Left lung (tissue), 10 donors: ENCODE results near the gene CBY1. TPM values are rescaled to one million over a fixed set of nuclear protein-coding genes. Genes with fewer than 3 reads are reported as not detected.
"Not testable (repeated sequence)": the region's sequence is repeated elsewhere in the genome, so short reads cannot be mapped to it uniquely, and the experiment has no call there.

ENCODE experiments used
- ATAC-seq: fragments of 200-7000 bp; cut with Tn5 transposase; one replicate; pipeline ENCODE4 v1.9.1; 2020; ENCODE audit warnings: moderate library complexity
- DNase-seq, 4 donors: peaks; one replicate each; pipeline ENCODE4 v3.0.0-alpha.2; 2013 to 2020
- H3K27ac ChIP-seq, 2 donors: fragments of 200-600 bp; sonication (generic) in 1 of 2; one replicate each; pipeline versions ENCODE4 v1.5.0 to v1.8.0; 2020 to 2021
- H3K27me3 ChIP-seq, 2 donors: fragments of 200-600 bp; sonication (generic) in 1 of 2; one replicate each; pipeline versions ENCODE4 v1.5.0 to v1.8.0; 2020 to 2021
- H3K36me3 ChIP-seq, 2 donors: fragments of 200-600 bp; sonication (generic) in 1 of 2; one replicate each; pipeline versions ENCODE4 v1.5.0 to v1.8.0; 2020 to 2021
- H3K4me1 ChIP-seq, 2 donors: fragments of 200-600 bp; one replicate each; pipeline ENCODE4 v1.8.0; 2021
- H3K4me3 ChIP-seq, 2 donors: fragments of 200-600 bp; sonication (generic) in 1 of 2; one replicate each; pipeline versions ENCODE4 v1.5.0 to v1.8.0; 2020 to 2021; ENCODE audit warnings: mild to moderate bottlenecking in 1 of 2
- H3K9me3 ChIP-seq, 2 donors: fragments of 200-600 bp; sonication (generic) in 1 of 2; one replicate each; pipeline versions ENCODE4 v1.5.0 to v1.8.0; 2020 to 2021
- CTCF ChIP-seq, 2 donors: fragments of 200-600 bp; sonication (generic) in 1 of 2; IDR thresholded peaks; one replicate each; pipeline versions ENCODE4 v1.5.0 to v1.8.0; 2021; ENCODE audit warnings: antibody characterized with exemption in 2 of 2
- intact Hi-C, 2 donors: fragments of 100-400 bp; cut with DNase I; formaldehyde crosslinking; loops; one replicate each; pipeline versions ENCODE4 v1.11.2 to v1.14.2; 2022
- polyA plus RNA-seq, 6 donors: library from polyadenylated mRNA; unstranded; fragments of 120-200 nt; gene quantifications; one replicate each; pipeline ENCODE4 v1.2.1, GENCODE V29; 2013; ENCODE audit not compliant: insufficient read length in 6 of 6
- total RNA-seq, 2 donors: library from RNA; stranded (reverse); fragmentation: NEBNext Ultra II Directional; extraction: Animal tissue kit (Norgen Biotek cat#: 25700); gene quantifications; one replicate each; pipeline ENCODE4 v1.2.1, GENCODE V29; 2021
- donor health status: DM: no; HTN: yes; CAD: no.
- donor health status: DM: no; HTN: no; CAD: no.

Gene CBY1
- total and polyA plus RNA-seq, 8 donors, result 24.4 to 56.6 (median 52.0) TPM

DNA sequence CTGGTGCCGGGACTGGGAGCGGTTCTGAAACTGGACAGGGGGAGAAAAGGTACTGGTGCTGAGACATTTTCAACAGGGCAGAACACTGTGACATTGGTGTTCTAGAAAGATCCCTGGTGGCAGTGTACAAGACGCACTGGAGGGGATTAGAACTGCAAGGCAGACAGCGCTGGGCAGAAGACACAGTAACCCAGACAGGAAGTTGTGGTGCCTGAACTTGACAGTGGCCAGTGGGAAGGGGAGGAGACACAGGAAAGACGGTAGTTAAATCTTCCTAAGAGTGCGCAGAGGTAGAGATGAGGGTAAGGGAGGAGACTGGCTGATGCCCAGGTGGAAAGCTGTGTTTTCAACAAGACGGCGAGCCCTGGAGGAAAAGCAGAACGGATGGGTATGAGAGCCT lies 24.7 kb upstream of the CBY1 start:
- Histone ChIP-seq H3K27me3 (no peaks in the 10 kb centered on the region), H3K9me3 (no peaks in the 10 kb centered on the region), H3K4me3 (no peak overlapping the region), H3K36me3 (peaks cover 0 to 4% of the 10 kb centered on the region in 2 donors), H3K4me1 (no peaks in the 10 kb centered on the region), H3K27ac (no peak overlapping the region)
- no peak for TF ChIP-seq CTCF (IDR thresholded peaks at IDR 0.05)
- intact Hi-C loops, result no loop called here
- DNase-seq (no peak), ATAC-seq (no peak)

GRCh38 chr22:38632528-38632927 lies 23.9 kb upstream of the CBY1 start:
- peaks cover 0 to 4% of the 10 kb centered on the region in 2 donors for H3K36me3 ChIP-seq
- TF ChIP-seq CTCF (IDR thresholded peaks at IDR 0.05), result no peak
- DNase-seq, result no peak
- no peaks in the 10 kb centered on the region for H3K9me3 ChIP-seq
- H3K27me3 ChIP-seq, result no peaks in the 10 kb centered on the region
- no peak for ATAC-seq
- intact Hi-C loops, result no loop called here
- no peaks in the 10 kb centered on the region for H3K4me1 ChIP-seq
- no peak overlapping the region for H3K27ac ChIP-seq
- no peak overlapping the region for H3K4me3 ChIP-seq

DNA sequence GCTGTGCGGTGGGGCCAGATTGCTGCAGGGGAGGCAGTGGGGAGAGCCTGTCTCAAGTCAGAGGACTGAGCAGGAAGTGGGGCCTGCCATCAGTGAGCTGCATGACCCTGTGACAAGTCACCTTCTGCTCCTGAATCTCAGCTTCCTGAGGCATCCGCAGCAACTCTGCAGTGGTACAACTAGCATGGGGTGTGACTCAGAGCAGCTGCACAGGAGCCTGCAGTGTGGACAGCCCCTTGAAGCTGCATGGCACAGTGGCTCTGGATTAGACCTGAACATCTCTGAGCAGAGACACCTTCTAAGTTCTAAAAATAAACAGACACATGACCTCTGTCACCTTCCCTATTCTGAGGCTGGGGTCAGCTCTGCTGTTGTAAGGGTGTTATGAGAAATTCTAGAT lies 18.2 kb upstream of the CBY1 start:
- ATAC-seq (no peak), DNase-seq (no peak)
- Histone ChIP-seq H3K27ac (no peak overlapping the region), H3K4me3 (no peak overlapping the region), H3K36me3 (peaks cover 0 to 4% of the 10 kb centered on the region in 2 donors), H3K9me3 (no peaks in the 10 kb centered on the region), H3K27me3 (no peaks in the 10 kb centered on the region), H3K4me1 (no peaks in the 10 kb centered on the region)
- intact Hi-C loops, result no loop called here
- TF ChIP-seq CTCF (IDR thresholded peaks at IDR 0.05), result no peak

- TF ChIP-seq CTCF (IDR thresholded peaks at IDR 0.05), result no peak
- peaks cover 0 to 4% of the 10 kb centered on the region in 2 donors for H3K36me3 ChIP-seq
- intact Hi-C loops, result no loop called here
- H3K27me3 ChIP-seq, result no peaks in the 10 kb centered on the region
- H3K4me3 ChIP-seq, result no peak overlapping the region
- no peaks in the 10 kb centered on the region for H3K4me1 ChIP-seq
- no peak overlapping the region for H3K27ac ChIP-seq
- no peaks in the 10 kb centered on the region for H3K9me3 ChIP-seq
- ATAC-seq, result no peak
- DNase-seq, result no peak
These were observed 17.7 kb upstream of the CBY1 start for GRCh38 chr22:38638728-38639127.

GRCh38 chr22:38641476-38642040 lies 14.9 kb upstream of the CBY1 start:
- Histone ChIP-seq H3K36me3 (no peaks in the 10 kb centered on the region), H3K9me3 (no peaks in the 10 kb centered on the region), H3K4me1 (no peaks in the 10 kb centered on the region), H3K27me3 (no peaks in the 10 kb centered on the region), H3K27ac (no peak overlapping the region), H3K4me3 (no peak overlapping the region)
- no peak for TF ChIP-seq CTCF (IDR thresholded peaks at IDR 0.05)
- intact Hi-C loops, result no loop called here
- DNase-seq, result no peak
- no peak for ATAC-seq

DNA sequence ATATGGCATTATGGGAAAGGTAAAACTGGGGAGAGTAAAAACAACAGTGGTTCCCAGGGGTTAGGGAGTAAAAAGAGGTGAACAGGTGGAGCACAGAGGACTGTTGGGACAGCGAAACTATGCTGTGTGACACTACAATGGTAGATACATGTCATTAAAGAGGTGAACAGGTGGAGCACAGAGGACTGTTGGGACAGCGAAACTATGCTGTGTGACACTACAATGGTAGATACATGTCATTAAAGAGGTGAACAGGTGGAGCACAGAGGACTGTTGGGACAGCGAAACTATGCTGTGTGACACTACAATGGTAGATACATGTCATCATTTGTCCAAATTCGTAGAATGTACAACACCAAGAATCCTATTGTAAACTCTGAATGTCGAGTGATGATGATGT lies 12.2 kb upstream of the CBY1 start:
- peak; percentile 94 for ATAC-seq

More for the DNA sequence above, 12.2 kb upstream of the CBY1 start:
- H3K27ac ChIP-seq, H3K4me3 ChIP-seq, DNase-seq, intact Hi-C loops, H3K36me3 ChIP-seq, H3K27me3 ChIP-seq, H3K9me3 ChIP-seq, H3K4me1 ChIP-seq: not testable (repeated sequence)
